IPS-18a (cell line): ENCODE data around the gene TRIM7.
"Not testable (repeated sequence)": the region's sequence is repeated elsewhere in the genome, so short reads cannot be mapped to it uniquely, and the experiment has no call there.

Experiments used
- H3K27ac ChIP-seq: one replicate; pipeline ENCODE4 v1.5.1; 2013; ENCODE audit warnings: low read length
- H3K27me3 ChIP-seq: one replicate; pipeline ENCODE4 v1.6.1; 2013; ENCODE audit warnings: mild to moderate bottlenecking, low read length; ENCODE audit not compliant: control insufficient read depth, insufficient read depth
- H3K36me3 ChIP-seq: one replicate; pipeline ENCODE4 v1.6.1; 2013; ENCODE audit warnings: low read depth, low read length; ENCODE audit not compliant: control insufficient read depth
- H3K4me1 ChIP-seq: one replicate; pipeline ENCODE4 v1.6.1; 2013; ENCODE audit warnings: low read depth, low read length; ENCODE audit not compliant: control insufficient read depth
- H3K4me3 ChIP-seq: one replicate; pipeline ENCODE4 v1.5.1; 2013; ENCODE audit warnings: low read length
- H3K9ac ChIP-seq: one replicate; pipeline ENCODE4 v1.6.1; 2013; ENCODE audit warnings: mild to moderate bottlenecking, low read length, moderate library complexity
- H3K9me3 ChIP-seq: one replicate; pipeline ENCODE4 v1.6.1; 2013; ENCODE audit warnings: low read depth, low read length; ENCODE audit not compliant: control insufficient read depth

TRIM7 gene

DNA sequence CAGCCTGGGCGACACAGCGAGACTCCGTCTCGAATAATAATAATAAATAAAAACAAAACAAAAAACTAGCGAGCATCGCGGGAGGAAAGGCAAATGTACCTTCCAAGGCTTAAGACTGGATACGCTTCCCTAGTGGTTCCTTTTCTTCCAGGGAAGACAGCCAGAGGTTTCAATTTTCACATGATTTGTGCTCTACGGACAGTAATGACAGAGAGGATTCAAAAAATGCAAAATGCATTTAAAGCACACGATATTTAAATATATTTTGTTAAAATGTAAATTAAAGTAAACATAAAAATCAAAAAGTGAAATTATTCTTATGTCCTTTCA is 13.8 kb upstream of the TRIM7 start:
- H3K27me3 ChIP-seq, result peaks cover 18% of the 10 kb centered on the region
- H3K4me1 ChIP-seq, result peaks cover 6% of the 10 kb centered on the region
- H3K9ac ChIP-seq, result no peak overlapping the region
- peak overlapping the region; percentile 84 for H3K4me3 ChIP-seq
- H3K36me3 ChIP-seq, result no peaks in the 10 kb centered on the region
- H3K27ac ChIP-seq, result no peak overlapping the region
- H3K9me3 ChIP-seq, result no peaks in the 10 kb centered on the region

DNA sequence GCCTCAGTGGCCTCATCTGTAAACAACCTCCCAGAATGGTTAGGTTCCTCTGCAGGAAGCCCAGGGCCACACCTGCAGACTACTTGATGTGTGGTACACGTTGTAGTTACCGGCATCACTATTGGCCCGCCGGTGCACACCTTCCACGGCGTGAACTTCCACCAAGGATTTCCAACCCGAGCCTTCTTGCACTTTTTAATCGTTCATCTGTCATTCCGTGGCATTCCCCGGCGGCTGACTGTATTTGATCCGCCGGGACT is 12.7 kb upstream of the TRIM7 start:
- H3K27ac ChIP-seq, result no peak overlapping the region
- H3K4me1 ChIP-seq, result peaks cover 6% of the 10 kb centered on the region
- no peaks in the 10 kb centered on the region for H3K36me3 ChIP-seq
- H3K27me3 ChIP-seq, result peaks cover 18% of the 10 kb centered on the region
- no peaks in the 10 kb centered on the region for H3K9me3 ChIP-seq
- no peak overlapping the region for H3K9ac ChIP-seq
- peak overlapping the region; percentile 84 for H3K4me3 ChIP-seq

DNA sequence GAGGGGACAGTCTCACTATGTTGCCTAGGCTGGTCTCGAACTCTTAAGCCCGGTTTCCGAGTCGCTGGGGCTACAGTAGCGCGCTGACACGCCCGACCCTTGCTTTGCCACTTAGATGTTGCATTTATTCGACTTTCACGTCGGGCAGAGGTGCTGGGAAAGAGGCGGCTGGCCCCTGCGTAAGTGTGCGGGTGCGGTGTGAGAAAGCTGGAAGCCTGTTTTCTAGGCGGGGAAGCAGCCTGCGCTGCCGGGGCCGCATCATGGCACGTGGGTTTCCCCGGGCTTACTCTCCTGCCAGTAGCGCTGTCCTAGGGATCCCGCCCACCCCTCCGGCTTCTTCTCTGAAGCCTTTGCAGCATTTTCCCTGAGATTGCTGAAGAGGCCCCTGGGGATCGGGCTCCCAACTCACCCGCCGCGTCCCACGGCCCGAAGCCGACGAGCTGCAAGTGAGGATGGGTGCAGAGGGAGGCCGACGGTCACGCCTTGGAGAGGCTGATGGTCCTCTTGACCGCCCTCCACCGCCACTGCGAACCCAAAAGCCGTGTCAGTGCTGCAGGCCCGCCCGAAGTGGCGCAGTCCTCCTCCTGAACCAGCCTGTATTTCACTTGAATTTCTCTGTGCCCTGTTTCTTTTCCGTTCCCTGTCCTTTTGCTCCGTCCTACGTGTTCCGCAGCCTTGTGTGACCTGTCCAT is 12.3 kb upstream of the TRIM7 start:
- Histone ChIP-seq H3K27ac (no peak overlapping the region), H3K9ac (no peak overlapping the region)

DNA sequence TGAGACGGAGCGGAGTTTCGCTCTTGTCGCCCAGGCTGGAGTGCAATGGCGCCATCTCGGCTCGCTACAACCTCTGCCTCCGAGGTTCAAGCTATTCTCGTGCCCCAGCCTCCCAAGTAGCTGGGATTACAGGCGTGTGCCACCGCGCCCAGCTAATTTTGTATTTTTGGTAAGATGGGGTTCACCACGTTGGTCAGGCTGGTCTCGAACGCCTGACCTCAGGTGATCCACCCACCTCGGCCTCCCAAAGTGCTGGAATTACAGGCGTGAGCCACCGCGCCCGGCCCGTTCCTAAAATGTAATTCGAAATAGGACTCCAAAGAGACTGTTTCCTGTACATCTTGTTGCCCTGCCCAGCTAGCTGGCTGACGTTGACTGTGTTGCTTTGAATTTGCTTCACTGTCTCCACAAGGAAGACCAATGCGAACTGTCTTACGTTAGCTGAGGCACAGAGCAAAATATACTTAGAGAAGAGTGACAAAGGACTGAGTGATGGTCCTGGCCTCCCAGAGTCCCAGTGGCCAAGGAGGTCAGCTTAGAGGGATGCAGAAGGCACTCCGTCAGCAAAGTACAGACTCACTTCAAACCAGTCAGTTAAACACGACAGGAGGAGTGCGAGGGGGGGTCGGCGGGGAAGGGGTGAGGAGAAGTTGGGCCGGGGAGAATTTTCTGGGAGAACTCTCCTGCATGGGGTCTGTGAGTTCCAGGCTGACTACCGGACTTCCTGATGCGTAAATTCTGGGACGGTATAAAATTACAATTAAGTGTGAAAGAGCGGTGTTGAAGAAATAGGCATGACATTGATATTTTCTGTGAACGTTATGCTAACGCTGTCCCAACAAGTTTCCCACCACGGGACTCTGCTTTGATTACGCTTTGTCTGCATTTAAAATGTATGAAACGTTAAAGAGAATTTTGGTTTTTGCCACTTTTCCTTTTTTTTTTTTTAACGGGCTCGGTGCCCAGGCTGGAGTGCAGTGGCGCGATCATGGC is 11.3 kb upstream of the TRIM7 start:
- H3K9me3 ChIP-seq, result no peaks in the 10 kb centered on the region
- H3K36me3 ChIP-seq, result no peaks in the 10 kb centered on the region
- H3K4me3 ChIP-seq, result peak overlapping the region; percentile 61
- no peak overlapping the region for H3K9ac ChIP-seq
- no peak overlapping the region for H3K27ac ChIP-seq
- H3K4me1 ChIP-seq, result peaks cover 6% of the 10 kb centered on the region
- peaks cover 18% of the 10 kb centered on the region for H3K27me3 ChIP-seq

More for the DNA sequence above, 12.3 kb upstream of the TRIM7 start:
- H3K4me1 ChIP-seq, result peaks cover 6% of the 10 kb centered on the region
- H3K9me3 ChIP-seq, result no peaks in the 10 kb centered on the region
- no peaks in the 10 kb centered on the region for H3K36me3 ChIP-seq
- H3K27me3 ChIP-seq, result peaks cover 18% of the 10 kb centered on the region
- H3K4me3 ChIP-seq, result peak overlapping the region; percentile 84

DNA sequence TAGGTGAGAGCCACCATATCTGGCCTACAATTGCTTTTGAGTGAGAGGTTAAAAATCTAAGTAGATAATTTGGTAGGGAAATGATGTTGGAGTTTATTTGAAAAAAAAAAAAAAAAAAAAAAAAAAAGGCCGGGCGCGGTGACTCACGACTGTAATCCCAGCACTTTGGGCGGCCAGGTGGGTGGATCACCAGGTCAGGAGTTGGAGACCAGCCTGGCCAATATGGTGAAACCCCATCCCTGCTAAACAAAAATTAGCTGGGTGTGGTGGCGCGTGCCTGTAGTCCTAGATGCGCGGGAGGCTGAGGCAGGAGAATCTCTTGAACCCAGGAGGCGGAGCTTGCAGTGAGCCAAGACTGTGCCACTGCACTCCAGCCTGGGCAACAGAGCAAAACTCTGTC is 9.3 kb upstream of the TRIM7 start:
- H3K27ac ChIP-seq, H3K36me3 ChIP-seq: not testable (repeated sequence)

DNA sequence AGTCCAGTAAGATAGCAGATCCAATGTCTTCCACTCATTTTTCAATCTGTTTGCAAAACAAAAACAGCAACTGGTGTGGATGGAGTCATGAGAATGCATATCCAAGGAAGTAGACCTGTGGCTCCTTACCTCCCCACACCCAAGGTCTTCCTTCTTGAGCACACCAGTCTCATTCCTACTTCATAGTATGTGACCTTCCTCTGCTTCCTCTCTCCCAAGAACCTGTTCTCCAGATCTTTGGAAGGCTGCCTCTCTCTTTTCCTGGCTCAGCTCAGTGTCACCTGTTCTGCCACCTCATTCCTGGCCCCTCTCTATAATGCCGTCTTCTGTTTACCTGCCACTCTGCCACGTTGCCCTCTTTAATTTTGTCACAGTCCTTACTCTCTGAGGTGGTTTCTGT is 7.9 kb upstream of the TRIM7 start:
- no peak overlapping the region for H3K9ac ChIP-seq
- H3K36me3 ChIP-seq, result no peaks in the 10 kb centered on the region
- H3K27me3 ChIP-seq, result peaks cover 18% of the 10 kb centered on the region
- peaks cover 5% of the 10 kb centered on the region for H3K4me1 ChIP-seq
- no peaks in the 10 kb centered on the region for H3K9me3 ChIP-seq
- H3K4me3 ChIP-seq, result no peak overlapping the region
- H3K27ac ChIP-seq, result no peak overlapping the region

More for the DNA sequence above, 9.3 kb upstream of the TRIM7 start:
- not testable (repeated sequence) for H3K9me3 ChIP-seq, H3K4me3 ChIP-seq, H3K9ac ChIP-seq, H3K4me1 ChIP-seq
- peaks cover 18% of the 10 kb centered on the region for H3K27me3 ChIP-seq

DNA sequence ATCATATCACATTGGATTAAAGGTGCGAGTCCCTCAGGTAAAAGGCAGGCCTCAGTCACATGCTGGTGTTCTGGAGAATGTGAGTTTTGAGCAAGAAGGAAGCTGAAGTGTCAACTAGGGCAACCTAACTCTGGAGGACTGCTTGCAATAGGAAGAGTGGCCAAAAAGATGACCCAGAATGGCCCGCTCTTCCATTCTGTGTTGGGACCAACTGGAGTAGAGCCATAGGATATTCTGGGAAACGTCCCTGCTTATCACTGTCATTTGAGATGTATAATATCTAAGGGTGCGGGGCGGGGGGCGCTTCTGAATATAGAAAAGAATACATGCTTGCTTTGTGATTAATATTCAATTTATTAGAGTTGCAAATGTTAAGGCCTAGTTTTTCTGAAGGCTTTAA is 7.1 kb upstream of the TRIM7 start:
- Histone ChIP-seq H3K27me3 (peaks cover 11% of the 10 kb centered on the region), H3K9ac (no peak overlapping the region), H3K36me3 (no peaks in the 10 kb centered on the region), H3K27ac (no peak overlapping the region), H3K9me3 (no peaks in the 10 kb centered on the region), H3K4me3 (no peak overlapping the region), H3K4me1 (no peaks in the 10 kb centered on the region)

DNA sequence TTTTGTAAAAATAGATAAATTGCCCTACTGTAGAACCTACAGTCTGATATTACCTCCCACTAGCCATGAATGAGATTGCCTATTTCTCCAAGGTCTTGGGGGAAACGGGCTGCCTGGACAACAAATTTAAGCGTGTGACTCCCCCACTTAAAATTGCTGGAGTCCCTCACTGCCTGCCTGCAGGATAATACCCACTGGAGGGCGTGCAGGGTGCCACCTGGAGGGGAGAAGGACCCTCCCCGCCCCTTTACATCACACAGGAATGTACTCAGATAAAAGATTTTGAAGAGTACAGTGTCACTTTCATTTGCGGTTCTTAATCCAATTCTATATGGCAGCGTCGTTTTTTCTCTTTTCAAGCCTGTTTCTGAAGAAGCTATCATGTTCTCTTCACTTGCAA is 6.2 kb upstream of the TRIM7 start:
- Histone ChIP-seq H3K4me1 (no peaks in the 10 kb centered on the region), H3K4me3 (no peak overlapping the region), H3K27me3 (peaks cover 9% of the 10 kb centered on the region), H3K36me3 (no peaks in the 10 kb centered on the region), H3K9ac (no peak overlapping the region), H3K27ac (no peak overlapping the region), H3K9me3 (no peaks in the 10 kb centered on the region)

DNA sequence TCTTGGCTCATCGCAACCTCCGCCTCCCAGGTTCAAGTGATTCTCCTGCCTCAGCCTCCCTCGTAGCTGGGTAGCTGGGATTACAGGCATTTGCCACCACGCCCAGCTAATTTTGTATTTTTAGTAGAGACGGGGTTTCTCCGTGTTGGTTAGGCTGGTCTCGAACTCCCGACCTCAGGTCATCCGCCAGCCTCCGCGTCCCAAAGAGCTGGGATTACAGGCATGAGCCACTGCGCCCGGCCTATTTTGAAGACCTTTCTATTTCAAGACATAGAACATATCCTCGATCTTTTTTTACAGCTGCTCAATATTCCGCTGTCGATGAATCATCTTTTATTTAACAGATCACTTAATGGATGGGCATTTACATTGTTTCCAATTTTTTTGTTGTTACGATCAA is 5.7 kb upstream of the TRIM7 start:
- H3K4me3 ChIP-seq, H3K27ac ChIP-seq, H3K36me3 ChIP-seq, H3K9me3 ChIP-seq, H3K9ac ChIP-seq, H3K4me1 ChIP-seq, H3K27me3 ChIP-seq: not testable (repeated sequence)

DNA sequence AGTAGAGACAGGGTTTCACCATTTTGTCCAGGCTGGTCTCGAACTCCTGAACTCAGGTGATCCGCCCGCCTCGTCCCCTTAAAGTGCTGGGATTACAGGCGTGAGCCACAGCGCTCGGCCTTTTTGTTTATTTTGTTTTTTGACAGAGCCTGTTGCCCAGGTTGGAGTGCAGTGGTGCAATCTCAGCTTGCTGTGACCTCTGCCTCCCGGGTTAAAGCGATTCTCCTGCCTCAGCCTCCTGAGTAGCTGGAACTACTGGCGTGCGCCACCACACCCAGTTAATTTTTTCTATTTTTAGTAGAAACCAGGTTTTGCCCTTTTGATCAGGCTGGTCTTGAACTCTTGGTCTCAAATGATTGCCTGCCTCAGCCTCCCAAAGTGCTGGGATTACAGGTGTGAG is 5.2 kb upstream of the TRIM7 start:
- not testable (repeated sequence) for H3K4me1 ChIP-seq, H3K4me3 ChIP-seq, H3K9me3 ChIP-seq, H3K36me3 ChIP-seq, H3K27ac ChIP-seq, H3K9ac ChIP-seq
- H3K27me3 ChIP-seq, result peaks cover 15% of the 10 kb centered on the region

DNA sequence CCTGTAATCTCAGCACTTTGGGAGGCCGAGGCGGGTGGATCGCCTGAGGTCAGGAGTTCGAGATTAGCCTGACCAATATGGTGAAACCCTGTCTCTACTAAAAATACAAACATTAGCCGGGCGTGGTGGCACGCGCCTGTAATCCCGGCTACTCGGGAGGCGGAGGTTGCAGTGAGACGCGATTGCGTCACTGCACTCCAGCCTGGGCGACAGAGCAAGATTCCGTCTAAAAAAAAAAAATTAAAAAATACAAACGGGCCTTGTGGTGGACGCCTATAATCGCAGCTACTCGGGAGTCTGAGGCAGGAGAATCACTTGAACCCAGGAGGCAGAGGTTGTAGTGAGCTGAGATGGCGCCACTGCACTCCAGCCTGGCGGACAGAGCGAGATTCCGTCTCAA is 4.0 kb upstream of the TRIM7 start:
- H3K9me3 ChIP-seq, H3K4me1 ChIP-seq, H3K27ac ChIP-seq, H3K9ac ChIP-seq, H3K4me3 ChIP-seq, H3K36me3 ChIP-seq: not testable (repeated sequence)
- peaks cover 26% of the 10 kb centered on the region for H3K27me3 ChIP-seq

DNA sequence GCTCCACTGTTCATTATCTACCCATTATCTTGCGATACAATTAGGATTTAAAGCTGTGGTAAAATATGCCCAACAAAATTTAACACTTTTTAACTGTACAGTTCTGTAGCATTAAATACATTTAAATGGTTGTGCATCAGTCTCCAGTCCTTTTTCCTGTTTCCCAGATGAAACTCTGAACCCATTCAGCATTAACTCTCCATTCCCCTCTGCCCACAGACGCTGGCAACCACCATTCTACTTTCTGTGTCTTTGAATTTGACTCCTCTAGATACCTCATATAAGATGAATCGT is 2.9 kb upstream of the TRIM7 start:
- H3K4me3 ChIP-seq, result no peak overlapping the region

More for the DNA sequence above, 2.9 kb upstream of the TRIM7 start:
- H3K27ac ChIP-seq, result no peak overlapping the region
- H3K9ac ChIP-seq, result no peak overlapping the region
- no peaks in the 10 kb centered on the region for H3K9me3 ChIP-seq
- peaks cover 37% of the 10 kb centered on the region for H3K27me3 ChIP-seq
- no peaks in the 10 kb centered on the region for H3K36me3 ChIP-seq
- H3K4me1 ChIP-seq, result no peaks in the 10 kb centered on the region
